HG03439 (cell line): Measurements from ENCODE around the gene NMB.
"Not testable (repeated sequence)": the region's sequence is repeated elsewhere in the genome, so short reads cannot be mapped to it uniquely, and the experiment has no call there.

Experiments used
- ATAC-seq: cut with Tn5 transposase; IDR thresholded peaks from one replicate; pipeline ENCODE4 v1.9.1; 2021; ENCODE audit warnings: mild to moderate bottlenecking, moderate library complexity; ENCODE audit not compliant: unreplicated experiment

The NMB gene

GRCh38 chr15:84656972-84657371, 1.0 kb downstream of the NMB start:
- ATAC-seq, result no peak

- ATAC-seq, result no peak
These were observed 3.1 kb downstream of the NMB start for GRCh38 chr15:84654689-84655453.

- peak; percentile 82 for ATAC-seq
These were observed 3.9 kb downstream of the NMB start, which contains the start of gene WDR73 for GRCh38 chr15:84653910-84654688. Gene WDR73 (minus strand): TSS chr15:84654283. CDS start chr15:84654274, 9 bp downstream.

GRCh38 chr15:84653584-84653909, 4.5 kb downstream of the NMB start:
- ATAC-seq, result no peak

GRCh38 chr15:84649706-84650105, 8.3 kb downstream of the NMB start:
- no peak for ATAC-seq

- no peak for ATAC-seq
These were observed 9.5 kb downstream of the NMB start for GRCh38 chr15:84648539-84648938.

GRCh38 chr15:84647726-84648125, 10.3 kb downstream of the NMB start:
- no peak for ATAC-seq

- ATAC-seq, result no peak
These were observed 12.0 kb downstream of the NMB start for GRCh38 chr15:84645997-84646396.

- ATAC-seq, result no peak
These were observed 12.5 kb downstream of the NMB start for GRCh38 chr15:84645496-84645895.

GRCh38 chr15:84643838-84644237, 14.2 kb downstream of the NMB start:
- no peak for ATAC-seq

- not testable (repeated sequence) for ATAC-seq
These were observed 15.4 kb downstream of the NMB start for GRCh38 chr15:84642640-84643039.

- not testable (repeated sequence) for ATAC-seq
These were observed 16.1 kb downstream of the NMB start for GRCh38 chr15:84641871-84642270.

GRCh38 chr15:84638103-84638502, 19.9 kb downstream of the NMB start:
- no peak for ATAC-seq

GRCh38 chr15:84634228-84634837, 23.7 kb downstream of the NMB start:
- no peak for ATAC-seq

GRCh38 chr15:84633311-84634227, 24.4 kb downstream of the NMB start:
- ATAC-seq, result peak; percentile 47

- ATAC-seq, result no peak
These were observed 26.2 kb downstream of the NMB start for GRCh38 chr15:84631706-84632272.

GRCh38 chr15:84629033-84629432, 29.0 kb downstream of the NMB start:
- ATAC-seq, result no peak

GRCh38 chr15:84625123-84625522, 32.9 kb downstream of the NMB start:
- ATAC-seq, result no peak

GRCh38 chr15:84624359-84624758, 33.6 kb downstream of the NMB start:
- ATAC-seq, result no peak

GRCh38 chr15:84621358-84621979, 36.5 kb downstream of the NMB start:
- no peak for ATAC-seq
